Measurements from ENCODE around the gene PHGDH.

DNA sequence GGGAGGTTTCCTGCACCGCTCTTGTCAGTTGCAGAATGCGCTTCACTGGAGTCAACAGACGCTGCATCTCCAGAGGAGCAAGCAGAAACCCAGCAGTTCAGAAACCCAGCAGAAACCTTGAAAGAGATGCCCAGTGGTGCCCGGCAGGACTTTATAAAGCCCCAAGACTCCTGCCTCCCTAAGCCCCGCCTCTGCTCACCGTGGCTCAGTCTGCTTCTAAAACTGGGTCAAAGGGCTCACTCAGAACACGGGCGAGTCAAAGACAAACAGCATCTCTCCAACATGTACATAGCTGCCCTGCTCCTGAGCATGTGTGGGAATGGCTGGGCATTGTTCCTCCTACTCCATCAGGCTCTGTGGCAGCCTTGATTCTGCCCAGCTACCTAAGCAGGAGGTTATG is 57.0 kb downstream of the PHGDH start, which contains the start of gene HMGCS2:
- TF ChIP-seq, protein P1, sequence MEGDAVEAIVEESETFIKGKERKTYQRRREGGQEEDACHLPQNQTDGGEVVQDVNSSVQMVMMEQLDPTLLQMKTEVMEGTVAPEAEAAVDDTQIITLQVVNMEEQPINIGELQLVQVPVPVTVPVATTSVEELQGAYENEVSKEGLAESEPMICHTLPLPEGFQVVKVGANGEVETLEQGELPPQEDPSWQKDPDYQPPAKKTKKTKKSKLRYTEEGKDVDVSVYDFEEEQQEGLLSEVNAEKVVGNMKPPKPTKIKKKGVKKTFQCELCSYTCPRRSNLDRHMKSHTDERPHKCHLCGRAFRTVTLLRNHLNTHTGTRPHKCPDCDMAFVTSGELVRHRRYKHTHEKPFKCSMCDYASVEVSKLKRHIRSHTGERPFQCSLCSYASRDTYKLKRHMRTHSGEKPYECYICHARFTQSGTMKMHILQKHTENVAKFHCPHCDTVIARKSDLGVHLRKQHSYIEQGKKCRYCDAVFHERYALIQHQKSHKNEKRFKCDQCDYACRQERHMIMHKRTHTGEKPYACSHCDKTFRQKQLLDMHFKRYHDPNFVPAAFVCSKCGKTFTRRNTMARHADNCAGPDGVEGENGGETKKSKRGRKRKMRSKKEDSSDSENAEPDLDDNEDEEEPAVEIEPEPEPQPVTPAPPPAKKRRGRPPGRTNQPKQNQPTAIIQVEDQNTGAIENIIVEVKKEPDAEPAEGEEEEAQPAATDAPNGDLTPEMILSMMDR (optimal IDR thresholded peaks at IDR 0.05 in 1 of 3, IDR thresholded peaks at IDR 0.05 in 1 of 3, conservative IDR thresholded peaks at IDR 0.05 in 1 of 3; ENCODE audit: extremely low read depth in 1 of 3, insufficient read depth in 2 of 3, low read length in 3 of 3): no peak
- TF ChIP-seq EZH2 (IDR thresholded peaks at IDR 0.05; ENCODE audit: low read length): no peak

Data from keratinocyte (primary cell).